ENCODE results near the gene AFDN.

The AFDN gene

GRCh38 chr6:167796192-167796981, 30.3 kb upstream of the AFDN start:
- DNase-seq (ENCODE audit: low read depth, low spot score) = no peak

DNA sequence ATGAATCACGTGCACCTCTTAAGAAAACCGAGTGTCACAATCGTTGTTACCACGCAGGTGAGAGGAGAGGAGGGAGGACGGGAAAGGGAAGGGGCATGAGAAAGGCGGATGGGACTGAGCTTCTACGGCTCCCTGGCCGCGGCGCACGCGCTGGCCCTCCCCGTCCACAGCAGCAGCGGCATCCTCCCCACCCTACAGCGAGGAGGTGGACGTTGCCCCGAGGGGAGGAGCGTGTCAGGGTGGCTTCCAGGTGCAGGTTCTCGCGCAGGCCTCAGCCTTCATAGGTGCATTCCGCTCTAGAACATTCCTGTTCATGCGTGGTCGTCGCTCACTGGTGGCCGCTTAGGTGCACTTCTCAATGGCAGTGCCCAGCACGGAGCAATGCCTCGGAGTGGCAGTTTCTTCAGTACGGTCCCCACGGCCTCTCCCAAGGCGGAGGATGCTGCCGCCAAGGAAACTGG, 29.7 kb upstream of the AFDN start:
- no peak for DNase-seq (ENCODE audit: low read depth, low spot score)

DNA sequence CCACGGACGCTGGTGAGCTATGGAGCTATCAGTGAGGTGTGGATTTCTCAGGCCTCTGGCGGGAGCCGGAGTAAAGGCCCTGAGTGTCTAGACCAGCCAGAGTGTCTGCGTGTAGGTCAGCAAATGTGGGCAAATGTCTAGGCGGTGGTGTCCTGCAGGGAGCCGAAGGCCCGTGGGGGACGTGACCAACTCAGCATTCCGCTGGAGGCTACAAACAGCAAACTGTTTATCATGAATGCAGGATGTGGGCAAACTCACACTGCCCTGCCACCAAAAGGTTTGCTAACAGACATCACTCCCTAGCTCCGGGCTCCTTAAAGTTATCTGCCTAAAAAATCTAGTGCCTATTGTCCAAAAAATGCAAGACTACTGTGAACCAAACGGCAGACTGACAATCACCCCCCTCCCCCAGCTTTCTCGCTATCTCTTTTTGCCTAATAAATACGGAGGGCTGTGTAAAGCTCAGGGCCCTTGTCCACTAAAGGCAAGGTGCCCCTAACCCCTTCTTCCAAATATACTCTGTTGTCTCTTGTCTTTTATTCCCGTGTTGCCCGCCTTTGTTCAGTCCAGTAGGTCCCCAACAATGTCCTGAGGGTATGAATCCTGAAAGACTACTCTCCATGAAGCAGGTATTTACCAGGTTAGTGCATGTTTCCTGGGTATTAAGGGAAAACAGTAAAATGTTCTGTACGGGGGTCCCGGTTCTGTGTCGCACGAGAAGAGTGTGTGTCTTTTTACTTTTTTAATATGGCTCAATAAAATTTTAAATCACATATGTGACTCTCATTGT, 29.0 kb upstream of the AFDN start:
- DNase-seq (ENCODE audit: low read depth, low spot score) = no peak

DNA sequence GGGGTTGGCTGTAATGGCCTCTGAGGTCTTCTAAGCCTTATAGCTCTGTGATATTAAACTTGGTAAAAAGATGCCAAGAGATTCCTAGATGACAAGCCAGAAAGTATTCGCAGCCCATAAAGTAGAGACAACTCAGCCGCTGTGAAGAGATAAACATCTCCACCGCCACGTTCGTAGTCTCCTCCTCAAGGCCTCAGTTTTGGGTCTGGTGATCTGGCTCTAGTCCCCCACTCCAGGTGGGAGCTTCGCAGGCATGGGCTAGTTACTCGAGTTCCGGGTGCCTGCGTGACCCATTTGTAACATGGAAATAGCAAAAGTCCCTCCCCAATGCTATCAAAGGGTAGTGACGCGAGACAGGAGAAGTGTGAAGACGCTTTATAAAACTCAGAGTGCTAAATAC, 28.3 kb upstream of the AFDN start:
- no peak for DNase-seq (ENCODE audit: low read depth, low spot score)

DNA sequence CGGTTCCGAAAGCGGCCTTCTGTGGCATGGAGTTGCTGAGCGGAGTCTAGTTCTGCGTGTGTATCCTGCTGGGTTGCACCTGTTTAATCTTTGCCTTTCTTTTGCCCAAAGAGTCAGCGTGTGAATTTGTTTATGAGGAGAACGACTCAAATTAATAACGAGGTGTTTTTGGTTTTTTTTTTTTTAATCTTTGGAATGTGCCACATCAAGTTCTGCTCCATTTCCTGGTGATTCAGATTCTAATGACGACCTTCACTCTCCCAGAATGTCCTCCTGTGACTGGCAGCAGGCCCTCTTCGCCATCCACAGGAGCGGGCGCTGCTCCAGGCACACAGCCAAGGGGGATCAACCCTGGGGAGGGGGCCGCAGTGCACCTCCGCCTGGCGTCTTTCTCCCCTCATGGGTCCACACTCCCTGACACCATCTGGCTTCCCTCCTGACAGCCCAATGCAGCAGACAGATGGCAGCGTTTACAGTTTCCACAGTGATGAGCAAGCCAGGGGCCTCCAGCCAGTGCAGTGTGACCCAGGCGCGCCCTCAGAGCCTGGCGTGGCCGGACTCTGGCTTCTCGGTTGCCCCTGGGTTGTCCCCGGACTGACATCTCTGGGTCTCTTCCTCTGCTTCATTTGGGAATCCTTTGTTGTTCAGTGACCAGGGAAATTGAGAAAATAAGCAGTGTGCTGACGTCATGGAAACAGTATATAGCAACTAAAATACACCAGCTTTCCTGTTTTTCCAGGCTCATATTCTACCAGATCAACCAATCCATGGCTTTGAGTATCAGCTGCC, 27.5 kb upstream of the AFDN start:
- no peak for DNase-seq (ENCODE audit: low read depth, low spot score)

GRCh38 chr6:167800549-167800948, 26.2 kb upstream of the AFDN start:
- DNase-seq (ENCODE audit: low read depth, low spot score) = no peak

GRCh38 chr6:167801263-167801662, 25.4 kb upstream of the AFDN start:
- DNase-seq (ENCODE audit: low read depth, low spot score) = no peak

DNA sequence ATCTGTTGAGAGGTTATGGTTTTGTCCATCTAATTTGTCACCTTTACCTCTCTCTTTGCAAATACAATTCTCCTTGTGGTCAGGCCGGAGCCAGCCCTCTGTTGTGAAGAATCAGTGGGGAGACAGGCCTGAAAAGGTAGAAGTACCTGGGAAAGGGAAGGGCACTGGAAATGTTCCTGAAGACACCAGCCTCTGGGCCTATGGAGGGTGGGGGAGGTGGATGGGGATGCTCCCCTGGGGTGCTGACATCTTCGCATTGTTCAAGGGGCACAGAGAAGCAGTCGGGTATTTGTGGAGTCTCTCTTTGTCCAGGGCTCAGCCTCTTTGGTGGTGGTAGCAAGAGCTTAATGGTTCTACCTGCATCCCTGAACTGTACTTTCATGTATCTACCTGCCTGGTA, 24.4 kb upstream of the AFDN start:
- no peak for DNase-seq (ENCODE audit: low read depth, low spot score)

DNA sequence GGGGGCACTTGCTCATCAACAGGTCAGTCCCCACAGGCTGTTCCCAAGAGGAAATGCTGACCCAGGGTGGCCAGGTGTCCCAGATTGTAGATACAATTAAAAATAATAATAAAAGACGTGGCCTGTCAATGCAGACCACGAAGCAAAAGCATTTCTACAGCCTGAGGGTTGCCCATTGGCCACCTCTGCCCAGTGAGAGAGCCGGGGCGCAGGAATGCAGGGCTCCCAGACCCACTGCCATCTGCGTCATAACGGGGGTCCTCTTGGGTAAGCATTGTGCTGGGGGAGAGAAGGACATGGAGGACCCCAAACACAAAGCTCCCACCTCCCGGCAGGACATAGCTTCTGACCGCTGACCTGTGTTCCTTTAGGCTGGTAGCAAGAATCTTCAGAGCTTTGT, 22.9 kb upstream of the AFDN start:
- no peak for DNase-seq (ENCODE audit: low read depth, low spot score)

DNA sequence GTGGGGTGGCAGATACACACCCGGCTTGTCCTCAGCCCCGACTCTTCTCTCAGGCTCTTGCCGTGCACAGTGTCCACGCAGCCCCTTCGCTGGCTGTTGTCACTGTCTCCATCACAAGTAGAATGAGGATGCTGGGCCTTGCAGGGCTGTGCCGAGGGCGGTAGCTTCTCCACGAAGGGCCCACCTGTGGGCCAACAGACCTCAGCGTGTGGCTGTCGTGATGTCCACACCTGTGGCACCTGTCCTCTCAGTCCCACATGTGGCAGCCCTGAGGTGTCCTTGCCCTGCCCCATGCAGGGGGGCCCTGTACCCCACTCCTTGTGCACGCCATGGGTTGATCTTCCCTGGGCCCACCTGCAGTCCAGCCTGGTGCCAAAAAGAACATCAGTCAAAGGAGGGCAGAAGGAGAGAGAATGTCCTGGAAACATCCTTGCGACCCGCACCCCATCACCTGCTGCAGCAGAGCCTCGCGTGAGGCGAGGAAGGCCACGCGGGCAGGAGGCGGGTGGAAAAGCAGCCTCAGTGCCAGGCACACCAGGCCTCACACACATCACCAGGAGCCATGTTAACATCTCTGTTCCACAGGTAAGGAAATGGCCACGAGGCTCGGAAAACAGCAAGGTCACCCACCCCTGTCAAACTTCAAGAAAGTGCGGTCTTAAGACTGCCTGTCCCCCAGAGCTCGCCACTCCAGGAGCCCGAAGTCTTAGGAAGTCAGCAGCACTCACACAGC, 22.3 kb upstream of the AFDN start:
- no peak for DNase-seq (ENCODE audit: low read depth, low spot score)

DNA sequence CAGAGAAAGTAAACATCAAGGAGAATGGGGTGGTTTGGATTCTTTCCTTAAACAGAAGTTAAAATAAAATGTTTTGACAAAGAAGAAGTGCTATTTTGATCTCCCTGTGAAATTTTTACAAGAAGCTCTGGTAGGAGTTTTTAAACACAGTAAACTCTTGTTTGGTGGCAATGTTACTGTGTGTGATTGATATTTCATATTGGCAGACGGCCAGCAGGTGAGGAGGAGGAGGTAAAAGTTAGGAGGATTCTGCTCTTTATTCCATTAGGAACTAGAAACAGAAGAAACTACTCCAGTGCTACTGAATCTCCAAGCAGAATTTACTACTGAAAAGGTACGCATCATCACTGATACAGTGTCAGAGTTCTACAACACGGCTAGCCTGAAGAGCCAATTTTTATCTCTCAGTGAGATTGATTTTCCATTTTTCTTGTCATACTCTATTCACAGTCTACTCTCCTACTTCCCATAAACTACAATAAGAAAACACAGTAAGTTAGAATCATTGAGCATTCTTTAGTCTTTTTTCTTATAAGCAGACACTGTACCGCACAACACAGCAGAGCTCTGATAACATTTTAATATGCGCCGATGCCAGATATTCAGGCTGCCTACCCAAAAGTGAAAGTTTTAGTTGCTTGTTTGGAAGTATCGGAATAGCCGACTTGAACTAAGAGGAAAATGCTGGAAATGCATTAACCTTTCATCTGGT, 21.2 kb upstream of the AFDN start:
- DNase-seq (ENCODE audit: low read depth, low spot score) = no peak

- no peak for DNase-seq (ENCODE audit: low read depth, low spot score)
Measured at GRCh38 chr6:167806061-167806700, 20.5 kb upstream of the AFDN start.

DNA sequence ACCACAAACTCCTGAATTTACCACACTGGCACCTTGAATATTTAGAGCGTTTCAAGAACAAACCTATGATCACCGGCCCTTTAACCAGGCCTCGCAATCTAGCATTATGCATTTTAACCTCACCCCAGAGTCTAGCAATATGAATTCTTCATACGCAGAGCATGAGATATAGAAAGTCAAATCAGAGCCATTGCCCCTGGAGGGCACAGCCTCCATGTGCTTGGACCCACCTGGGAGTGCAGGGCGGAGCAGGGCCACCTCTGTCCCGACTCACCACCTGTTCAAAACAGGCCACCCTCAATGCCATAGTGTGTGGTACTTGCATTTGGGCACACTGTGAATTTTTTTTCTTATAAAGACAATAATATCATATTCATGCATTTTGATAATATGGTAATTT, 19.5 kb upstream of the AFDN start:
- no peak for DNase-seq (ENCODE audit: low read depth, low spot score)

- no peak for DNase-seq (ENCODE audit: low read depth, low spot score)
Measured at GRCh38 chr6:167807756-167808155, 19.0 kb upstream of the AFDN start.

GRCh38 chr6:167811040-167811439, 15.7 kb upstream of the AFDN start:
- DNase-seq (ENCODE audit: low read depth, low spot score) = no peak

DNA sequence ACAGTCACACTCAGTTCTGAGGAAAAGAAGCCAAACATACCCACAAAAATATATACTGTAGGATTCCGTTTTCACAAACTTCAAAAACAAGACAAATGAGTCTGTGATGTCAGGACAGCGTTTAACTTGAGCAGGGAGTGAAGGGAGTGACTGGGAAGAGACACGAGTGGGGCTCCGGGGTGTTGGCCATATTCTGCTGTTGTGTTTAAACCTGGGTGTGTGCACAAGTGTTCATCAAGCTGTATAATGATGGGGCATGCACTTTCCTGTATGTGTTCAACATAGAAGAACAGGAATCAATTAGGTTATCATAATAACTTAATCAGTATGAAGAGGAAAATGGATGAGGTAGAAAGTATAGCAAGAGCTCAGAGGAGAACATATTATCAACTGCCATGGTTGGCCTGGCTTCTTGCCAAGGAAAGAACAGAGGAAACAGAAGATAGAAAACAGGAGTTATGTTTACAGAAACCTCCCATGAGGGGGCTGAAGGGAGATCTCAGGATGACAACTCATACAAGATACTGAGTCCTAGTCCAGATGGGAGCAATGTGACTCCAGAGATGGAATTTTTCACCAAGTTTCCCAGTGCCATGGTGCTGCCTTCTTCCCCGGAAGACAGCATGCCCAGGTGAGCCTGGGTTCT, 15.1 kb upstream of the AFDN start:
- no peak for DNase-seq (ENCODE audit: low read depth, low spot score)

GRCh38 chr6:167812088-167812487, 14.6 kb upstream of the AFDN start:
- no peak for DNase-seq (ENCODE audit: low read depth, low spot score)

DNA sequence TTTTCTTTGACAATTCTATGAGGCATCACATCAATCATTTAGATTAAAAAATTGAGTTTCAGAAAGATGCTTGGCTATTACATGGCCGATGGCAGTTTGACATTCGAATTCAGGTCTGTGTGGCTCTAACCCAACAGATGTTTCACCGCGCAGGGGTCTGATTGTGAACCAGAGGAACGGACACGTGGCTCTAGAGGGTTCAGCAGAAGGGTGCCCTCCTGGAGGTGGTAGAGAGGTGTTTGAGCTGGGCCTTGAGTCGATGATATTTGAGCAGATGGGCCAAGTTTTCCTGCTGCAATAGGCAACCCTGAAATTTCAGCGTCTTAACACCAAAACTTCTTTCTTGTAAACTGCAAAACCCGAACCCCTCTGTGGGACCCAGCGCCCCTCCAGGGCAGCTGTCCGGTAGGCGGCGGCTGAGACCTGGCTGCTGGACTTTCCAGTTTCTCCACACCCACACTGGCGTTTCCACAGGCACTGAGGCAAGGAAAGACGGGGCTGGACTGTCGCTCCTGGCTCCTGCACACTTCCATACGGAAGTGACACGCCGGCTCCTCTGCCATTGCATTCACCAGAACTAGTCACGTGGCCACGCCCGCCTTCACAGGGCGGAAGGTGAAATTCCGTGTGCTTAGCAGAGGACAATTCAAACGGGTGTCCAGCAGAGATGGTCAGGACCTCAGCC, 11.3 kb upstream of the AFDN start:
- no peak for DNase-seq (ENCODE audit: low read depth, low spot score)

DNA sequence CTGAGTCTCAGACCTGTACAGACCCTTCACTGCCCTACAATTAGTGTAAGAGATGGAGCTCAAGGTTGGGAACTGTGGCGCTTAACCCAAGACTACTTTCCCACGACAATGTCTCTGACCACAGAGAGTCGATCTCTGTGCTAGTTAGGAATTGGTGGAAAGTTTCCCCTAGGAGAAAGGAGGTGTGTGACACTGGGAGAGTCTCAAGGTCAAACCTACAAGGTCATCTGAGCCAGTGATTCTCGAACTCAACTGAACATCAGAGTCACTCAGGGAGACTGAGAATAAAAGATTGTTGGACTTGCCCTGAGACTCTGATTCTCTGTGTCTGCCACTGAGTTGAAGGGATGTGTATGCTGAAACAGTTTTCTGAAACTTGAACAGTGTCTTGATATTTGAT, 9.7 kb upstream of the AFDN start:
- DNase-seq (ENCODE audit: low read depth, low spot score) = no peak
